Transverse colon (tissue), 4 donors: ENCODE results near the gene SLC25A13. TPM values are rescaled to one million over a fixed set of nuclear protein-coding genes. Genes with fewer than 3 reads are reported as not detected.

Experiments
- DNase-seq: peaks from one replicate; pipeline ENCODE4 v3.0.0-alpha.2; 2019
- H3K27ac ChIP-seq, 4 donors: fragments of 200-600 bp; sonication (generic); 2 replicates each; pipeline ENCODE4 v1.5.1; 2016 to 2018; ENCODE audit warnings: inconsistent platforms in 4 of 4
- H3K27me3 ChIP-seq: fragments of 200-600 bp; sonication (generic); 2 replicates; pipeline ENCODE4 v1.5.1; 2017; ENCODE audit warnings: inconsistent platforms
- H3K36me3 ChIP-seq, 4 donors: fragments of 200-600 bp; sonication (generic); 2 replicates each; pipeline ENCODE4 v1.5.1; 2017 to 2019; ENCODE audit warnings: inconsistent platforms in 4 of 4
- H3K4me1 ChIP-seq, 4 donors: fragments of 200-600 bp; sonication (generic); 2 replicates each; pipeline ENCODE4 v1.5.1; 2017 to 2020; ENCODE audit warnings: inconsistent platforms in 4 of 4
- H3K4me3 ChIP-seq, 4 donors: fragments of 200-600 bp; sonication (generic); 1 replicate in 1 of 4; 2 replicates in 3 of 4; pipeline versions ENCODE4 v1.5.1 to v1.6.1; 2017 to 2019; ENCODE audit warnings: inconsistent platforms in 4 of 4
- H3K9me3 ChIP-seq, 2 donors: fragments of 200-600 bp; sonication (generic); 2 replicates each; pipeline ENCODE4 v1.5.1; 2017 to 2019; ENCODE audit warnings: inconsistent platforms in 2 of 2
- EP300 ChIP-seq: sonication (generic); formaldehyde crosslinking; IDR thresholded peaks from one replicate; pipeline ENCODE4 v1.6.1; 2017; ENCODE audit warnings: antibody characterized with exemption, low read depth
- POLR2A ChIP-seq: fragments of 450-650 bp; IDR thresholded peaks from one replicate; pipeline ENCODE4 v1.6.1; 2016; ENCODE audit warnings: antibody characterized with exemption, mild to moderate bottlenecking, moderate library complexity
- POLR2AphosphoS5 ChIP-seq, 3 donors: sonication (generic); formaldehyde crosslinking; IDR thresholded peaks; one replicate each; pipeline ENCODE4 v1.6.1; 2016; ENCODE audit warnings: antibody characterized with exemption in 3 of 3
- WGBS, 2 donors: methylation state at CpG; one replicate each; pipeline ENCODE4 v1.1.5; 2018; ENCODE audit warnings: low coverage in 1 of 2; 5-methylcytosine and 5-hydroxymethylcytosine counted together
- in situ Hi-C, 4 donors: fragments of 200-750 bp; cut with MboI; loops; one replicate each; pipeline versions ENCODE4 v1.15.0 to v1.15.1; 2017; ENCODE audit warnings: low sequenced_read_pairs in 3 of 4, low pct_ligation_motif_present in 1 of 4, low pct_unique_long_range_greater_than_20kb in 1 of 4
- intact Hi-C: fragments of 100-400 bp; cut with DNase I; formaldehyde crosslinking; loops from one replicate; pipeline ENCODE4 v1.15.1; 2023; ENCODE audit warnings: low total_unique reads
- total RNA-seq, 4 donors: library from RNA; depleted of rRNA; stranded (reverse); fragments of >200 nt; gene quantifications; one replicate each; pipeline ENCODE4 v1.1.0, GENCODE V29; 2016
- TF ChIP-seq, protein P1 (sequence below), 5 experiments: fragments of 200-600 bp in 3 of 5; fragments of 450-650 bp in 2 of 5; sonication (generic) in 3 of 5; IDR thresholded peaks; 1 replicate in 2 of 5; 2 replicates in 3 of 5; pipeline ENCODE4 v1.5.1; 2016 to 2017; ENCODE audit warnings: antibody characterized with exemption in 5 of 5, inconsistent platforms in 3 of 5, mild to moderate bottlenecking in 2 of 5, moderate library complexity in 1 of 5

SLC25A13 gene
- total RNA-seq, 4 donors from 2014 or later, result 7.8 to 68.9 (median 59.6) TPM

- WGBS, 2 donors, result 86 to 100% methylated on average over 2 of the region's 2 CpGs
- H3K4me3 ChIP-seq, result no peak overlapping the region
- no peaks in the 10 kb centered on the region for H3K27me3 ChIP-seq
- in situ Hi-C loops (no loop called here), intact Hi-C loops (no loop called here)
- no peak for DNase-seq
- H3K9me3 ChIP-seq, result no peaks in the 10 kb centered on the region
- H3K4me1 ChIP-seq, result no peaks in the 10 kb centered on the region
- H3K27ac ChIP-seq, result no peak overlapping the region
- TF ChIP-seq POLR2A, result no peak
- TF ChIP-seq POLR2AphosphoS5 (IDR thresholded peaks at IDR 0.05), result no peak
- TF ChIP-seq EP300, result no peak
- TF ChIP-seq, protein P1, sequence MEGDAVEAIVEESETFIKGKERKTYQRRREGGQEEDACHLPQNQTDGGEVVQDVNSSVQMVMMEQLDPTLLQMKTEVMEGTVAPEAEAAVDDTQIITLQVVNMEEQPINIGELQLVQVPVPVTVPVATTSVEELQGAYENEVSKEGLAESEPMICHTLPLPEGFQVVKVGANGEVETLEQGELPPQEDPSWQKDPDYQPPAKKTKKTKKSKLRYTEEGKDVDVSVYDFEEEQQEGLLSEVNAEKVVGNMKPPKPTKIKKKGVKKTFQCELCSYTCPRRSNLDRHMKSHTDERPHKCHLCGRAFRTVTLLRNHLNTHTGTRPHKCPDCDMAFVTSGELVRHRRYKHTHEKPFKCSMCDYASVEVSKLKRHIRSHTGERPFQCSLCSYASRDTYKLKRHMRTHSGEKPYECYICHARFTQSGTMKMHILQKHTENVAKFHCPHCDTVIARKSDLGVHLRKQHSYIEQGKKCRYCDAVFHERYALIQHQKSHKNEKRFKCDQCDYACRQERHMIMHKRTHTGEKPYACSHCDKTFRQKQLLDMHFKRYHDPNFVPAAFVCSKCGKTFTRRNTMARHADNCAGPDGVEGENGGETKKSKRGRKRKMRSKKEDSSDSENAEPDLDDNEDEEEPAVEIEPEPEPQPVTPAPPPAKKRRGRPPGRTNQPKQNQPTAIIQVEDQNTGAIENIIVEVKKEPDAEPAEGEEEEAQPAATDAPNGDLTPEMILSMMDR (IDR thresholded peaks at IDR 0.05), result no peak
- H3K36me3 ChIP-seq, result peaks cover 0 to 5% (median 0%) of the 10 kb centered on the region in 4 donors
These were observed 186.7 kb downstream of the SLC25A13 start for GRCh38 chr7:96135241-96135640.

- Histone ChIP-seq H3K27me3 (no peaks in the 10 kb centered on the region), H3K36me3 (peaks cover 0 to 9% (median 0%) of the 10 kb centered on the region in 4 donors), H3K4me3 (no peak overlapping the region), H3K27ac (no peak overlapping the region), H3K9me3 (no peaks in the 10 kb centered on the region), H3K4me1 (no peaks in the 10 kb centered on the region)
- WGBS, 2 donors, result 99 to 100% methylated on average over 3 of the region's 3 CpGs
- DNase-seq, result no peak
- in situ Hi-C loops (no loop called here), intact Hi-C loops (no loop called here)
- no peak for TF ChIP-seq EP300
- TF ChIP-seq POLR2AphosphoS5 (IDR thresholded peaks at IDR 0.05), result no peak
- TF ChIP-seq, protein P1 (IDR thresholded peaks at IDR 0.05), result no peak
- TF ChIP-seq POLR2A, result no peak
These were observed 190.4 kb downstream of the SLC25A13 start for GRCh38 chr7:96131525-96131924.

DNA sequence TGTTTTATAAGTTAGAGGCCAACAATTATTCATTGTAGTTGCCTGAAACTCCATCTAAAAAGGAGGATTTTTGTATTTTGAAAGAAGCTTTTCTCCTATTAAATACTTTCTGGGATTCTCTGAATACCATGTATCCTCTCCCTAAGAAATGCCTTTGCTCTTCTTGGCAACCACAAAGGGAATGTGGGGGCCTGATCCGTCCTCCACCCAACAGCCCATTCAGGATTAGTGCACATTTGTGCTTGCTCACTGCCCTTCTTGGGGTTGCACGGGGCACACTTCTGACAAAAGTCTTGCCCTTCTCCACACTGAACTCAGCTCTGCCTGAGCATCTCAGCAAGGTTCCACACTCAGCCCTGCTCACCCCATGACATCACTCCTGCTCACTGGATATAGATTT lies 194.2 kb downstream of the SLC25A13 start:
- no peak overlapping the region for H3K27ac ChIP-seq
- WGBS, 2 donors, result 86 to 90% methylated on average over 2 of the region's 2 CpGs
- H3K36me3 ChIP-seq, result peaks cover 0 to 9% (median 0%) of the 10 kb centered on the region in 4 donors
- no peaks in the 10 kb centered on the region for H3K4me1 ChIP-seq
- H3K9me3 ChIP-seq, result no peaks in the 10 kb centered on the region
- no peak for DNase-seq
- H3K27me3 ChIP-seq, result no peaks in the 10 kb centered on the region
- in situ Hi-C loops, result no loop called here
- intact Hi-C loops, result no loop called here
- H3K4me3 ChIP-seq, result no peak overlapping the region
- TF ChIP-seq, protein P1 (IDR thresholded peaks at IDR 0.05), result no peak
- TF ChIP-seq POLR2A, result no peak
- no peak for TF ChIP-seq EP300
- TF ChIP-seq POLR2AphosphoS5 (IDR thresholded peaks at IDR 0.05), result no peak

DNA sequence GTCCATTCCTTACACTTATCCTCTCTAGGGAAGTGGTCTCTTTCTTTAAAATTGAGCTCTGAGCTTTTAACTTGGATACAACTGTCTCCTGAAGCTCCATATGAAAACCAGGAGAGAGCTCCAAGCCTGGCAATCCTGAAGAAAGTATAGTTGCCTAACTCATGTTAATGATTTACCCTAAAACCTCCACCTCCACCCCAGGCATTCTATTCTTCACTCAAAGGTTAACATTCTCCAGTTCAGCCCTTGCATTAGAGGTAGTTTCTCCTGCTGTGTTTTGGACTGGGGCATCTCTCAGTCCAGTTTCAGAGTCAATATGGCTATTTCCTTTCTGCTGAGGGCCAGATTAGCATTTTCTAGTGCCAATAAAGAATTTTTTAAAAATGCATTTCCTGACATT lies 195.5 kb downstream of the SLC25A13 start:
- intact Hi-C loops, result no loop called here
- DNase-seq, result no peak
- TF ChIP-seq, protein P1 (IDR thresholded peaks at IDR 0.05), result no peak
- no peak for TF ChIP-seq POLR2AphosphoS5 (IDR thresholded peaks at IDR 0.05)

More for the DNA sequence above, 195.5 kb downstream of the SLC25A13 start:
- Histone ChIP-seq H3K4me1 (no peaks in the 10 kb centered on the region), H3K4me3 (no peak overlapping the region), H3K36me3 (peaks cover 0 to 11% (median 0%) of the 10 kb centered on the region in 4 donors), H3K9me3 (no peaks in the 10 kb centered on the region), H3K27me3 (no peaks in the 10 kb centered on the region), H3K27ac (no peak overlapping the region)
- in situ Hi-C loops, result no loop called here
